ENCODE results near the gene FCRL2.

Gene FCRL2, protein sequence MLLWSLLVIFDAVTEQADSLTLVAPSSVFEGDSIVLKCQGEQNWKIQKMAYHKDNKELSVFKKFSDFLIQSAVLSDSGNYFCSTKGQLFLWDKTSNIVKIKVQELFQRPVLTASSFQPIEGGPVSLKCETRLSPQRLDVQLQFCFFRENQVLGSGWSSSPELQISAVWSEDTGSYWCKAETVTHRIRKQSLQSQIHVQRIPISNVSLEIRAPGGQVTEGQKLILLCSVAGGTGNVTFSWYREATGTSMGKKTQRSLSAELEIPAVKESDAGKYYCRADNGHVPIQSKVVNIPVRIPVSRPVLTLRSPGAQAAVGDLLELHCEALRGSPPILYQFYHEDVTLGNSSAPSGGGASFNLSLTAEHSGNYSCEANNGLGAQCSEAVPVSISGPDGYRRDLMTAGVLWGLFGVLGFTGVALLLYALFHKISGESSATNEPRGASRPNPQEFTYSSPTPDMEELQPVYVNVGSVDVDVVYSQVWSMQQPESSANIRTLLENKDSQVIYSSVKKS

DNA sequence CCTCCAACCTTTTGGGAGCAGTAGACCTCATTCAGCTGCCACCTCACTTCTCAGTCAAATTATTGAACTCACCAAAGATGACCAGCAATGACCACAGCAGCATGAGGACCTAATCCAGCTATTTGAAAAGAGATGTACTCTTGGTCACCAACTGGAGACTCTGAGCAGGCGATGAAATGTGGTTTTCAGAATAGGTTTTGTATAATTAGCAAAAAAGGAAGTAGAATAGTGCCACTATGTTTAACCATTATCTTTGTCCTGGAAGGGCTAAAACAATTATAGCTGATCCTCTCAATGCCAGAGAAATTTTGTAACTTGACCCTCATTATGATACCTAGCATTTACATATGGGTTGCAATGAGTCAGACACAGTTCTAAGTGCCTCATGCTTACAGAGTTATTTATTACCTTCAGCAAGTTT lies at the start of gene FCRL2:
Gene FCRL2, minus strand, starts transcription at position 162 of the 421 bp plus-strand sequence. Its CDS starts 59 bp downstream, at position 103.
- H3K4me3 ChIP-seq (replicated peaks; ENCODE audit: low read depth, low read length): no peak within 1 kb of the TSS
- no peak for DNase-seq (ENCODE audit: extremely low read depth, low read depth)
- TF ChIP-seq, protein P1, sequence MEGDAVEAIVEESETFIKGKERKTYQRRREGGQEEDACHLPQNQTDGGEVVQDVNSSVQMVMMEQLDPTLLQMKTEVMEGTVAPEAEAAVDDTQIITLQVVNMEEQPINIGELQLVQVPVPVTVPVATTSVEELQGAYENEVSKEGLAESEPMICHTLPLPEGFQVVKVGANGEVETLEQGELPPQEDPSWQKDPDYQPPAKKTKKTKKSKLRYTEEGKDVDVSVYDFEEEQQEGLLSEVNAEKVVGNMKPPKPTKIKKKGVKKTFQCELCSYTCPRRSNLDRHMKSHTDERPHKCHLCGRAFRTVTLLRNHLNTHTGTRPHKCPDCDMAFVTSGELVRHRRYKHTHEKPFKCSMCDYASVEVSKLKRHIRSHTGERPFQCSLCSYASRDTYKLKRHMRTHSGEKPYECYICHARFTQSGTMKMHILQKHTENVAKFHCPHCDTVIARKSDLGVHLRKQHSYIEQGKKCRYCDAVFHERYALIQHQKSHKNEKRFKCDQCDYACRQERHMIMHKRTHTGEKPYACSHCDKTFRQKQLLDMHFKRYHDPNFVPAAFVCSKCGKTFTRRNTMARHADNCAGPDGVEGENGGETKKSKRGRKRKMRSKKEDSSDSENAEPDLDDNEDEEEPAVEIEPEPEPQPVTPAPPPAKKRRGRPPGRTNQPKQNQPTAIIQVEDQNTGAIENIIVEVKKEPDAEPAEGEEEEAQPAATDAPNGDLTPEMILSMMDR (IDR thresholded peaks at IDR 0.05; ENCODE audit: low read depth, low read length, missing control alignments): no peak

DNA sequence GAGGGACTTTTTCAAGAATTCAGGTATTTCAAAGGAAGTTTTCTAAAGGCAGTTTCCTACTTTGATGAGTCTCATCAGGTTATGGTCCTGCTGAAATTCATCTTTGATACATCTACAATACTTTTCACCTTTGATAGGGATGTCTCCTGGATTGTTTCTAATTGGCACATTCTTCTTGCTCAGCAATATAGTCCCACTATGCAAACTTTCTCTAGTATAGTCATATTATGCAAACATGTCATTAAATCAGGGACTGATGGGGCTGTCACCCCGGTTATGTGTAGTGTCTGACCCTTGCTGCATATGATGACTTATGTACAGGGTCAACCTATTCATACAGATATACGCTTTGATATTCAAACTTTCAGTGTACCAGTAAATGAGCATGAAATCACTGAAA lies 43.4 kb upstream of the FCRL2 start:
- TF ChIP-seq, protein P1 (IDR thresholded peaks at IDR 0.05; ENCODE audit: low read depth, low read length, missing control alignments): no peak
- DNase-seq (ENCODE audit: extremely low read depth, low read depth): no peak
- H3K4me3 ChIP-seq (replicated peaks; ENCODE audit: low read depth, low read length): no peak overlapping the region

DNA sequence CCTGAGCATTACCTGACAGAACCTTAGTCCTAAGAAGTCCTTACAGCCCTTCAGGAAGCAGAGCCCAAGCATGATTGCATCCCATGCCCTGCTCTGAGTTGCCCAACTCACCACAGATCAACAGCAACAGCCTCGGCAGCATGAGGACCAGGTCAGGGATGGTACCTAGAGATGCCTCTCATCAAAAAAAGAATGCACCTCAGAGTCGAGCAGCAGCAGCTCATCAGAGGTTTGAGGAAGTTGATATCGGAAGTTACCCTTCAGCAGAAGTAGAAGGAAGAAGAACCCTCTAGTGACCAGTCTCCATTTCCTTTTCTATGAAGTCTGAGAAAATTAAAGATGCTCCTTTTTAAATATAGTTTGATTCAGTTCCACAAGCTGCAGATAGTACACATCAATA lies 43.0 kb upstream of the FCRL2 start, which contains the start of gene FCRL1:
Gene FCRL1, minus strand, starts transcription at position 225 of the 400 bp plus-strand sequence. Its CDS starts 83 bp downstream, at position 142.
- DNase-seq (ENCODE audit: extremely low read depth, low read depth): no peak
- H3K4me3 ChIP-seq (replicated peaks; ENCODE audit: low read depth, low read length): no peak within 1 kb of the TSS
- TF ChIP-seq, protein P1 (IDR thresholded peaks at IDR 0.05; ENCODE audit: low read depth, low read length, missing control alignments): no peak

DNA sequence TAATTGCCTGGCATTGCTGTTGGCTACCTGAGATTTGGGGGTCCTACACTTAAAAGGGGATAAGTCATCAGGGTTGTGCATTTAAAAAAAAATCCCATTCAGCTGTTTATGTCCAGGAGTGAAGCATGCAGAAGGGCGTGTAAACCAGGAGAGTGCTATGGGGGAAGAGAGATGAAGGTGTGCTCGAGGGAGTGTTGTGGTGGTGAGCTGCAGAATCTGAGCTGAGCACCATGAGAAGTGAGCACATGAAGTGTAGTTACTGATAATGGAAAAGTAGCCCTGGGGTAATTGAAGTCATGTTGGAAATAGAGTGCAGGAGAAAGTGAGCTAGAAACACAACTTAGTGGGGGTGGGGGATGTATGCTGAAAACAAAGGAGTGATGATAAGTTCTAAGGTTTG lies 42.3 kb upstream of the FCRL2 start:
- DNase-seq (ENCODE audit: extremely low read depth, low read depth): no peak
- TF ChIP-seq, protein P1 (IDR thresholded peaks at IDR 0.05; ENCODE audit: low read depth, low read length, missing control alignments): no peak
- no peak overlapping the region for H3K4me3 ChIP-seq (replicated peaks; ENCODE audit: low read depth, low read length)

DNA sequence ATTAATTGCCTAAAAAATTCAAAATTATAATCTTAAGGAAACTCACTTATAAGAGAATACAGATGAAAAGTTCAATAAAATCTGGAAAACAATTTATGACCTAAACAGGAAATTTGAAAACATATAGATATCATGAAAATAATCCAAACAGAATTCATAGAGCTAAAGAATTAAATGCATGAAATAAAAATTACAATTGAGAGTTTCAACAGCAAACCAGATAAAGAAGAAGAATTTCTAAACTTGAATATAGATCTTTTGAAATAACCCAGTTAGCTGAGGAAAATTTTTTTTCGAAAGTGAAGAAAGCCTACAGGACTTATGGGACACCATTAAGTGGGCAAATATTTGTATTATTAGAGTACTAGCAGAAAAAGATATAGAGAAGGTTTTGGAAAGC lies 36.3 kb upstream of the FCRL2 start:
- H3K4me3 ChIP-seq (replicated peaks; ENCODE audit: low read depth, low read length): no peak overlapping the region
- DNase-seq (ENCODE audit: extremely low read depth, low read depth): no peak
- TF ChIP-seq, protein P1 (IDR thresholded peaks at IDR 0.05; ENCODE audit: low read depth, low read length, missing control alignments): no peak

DNA sequence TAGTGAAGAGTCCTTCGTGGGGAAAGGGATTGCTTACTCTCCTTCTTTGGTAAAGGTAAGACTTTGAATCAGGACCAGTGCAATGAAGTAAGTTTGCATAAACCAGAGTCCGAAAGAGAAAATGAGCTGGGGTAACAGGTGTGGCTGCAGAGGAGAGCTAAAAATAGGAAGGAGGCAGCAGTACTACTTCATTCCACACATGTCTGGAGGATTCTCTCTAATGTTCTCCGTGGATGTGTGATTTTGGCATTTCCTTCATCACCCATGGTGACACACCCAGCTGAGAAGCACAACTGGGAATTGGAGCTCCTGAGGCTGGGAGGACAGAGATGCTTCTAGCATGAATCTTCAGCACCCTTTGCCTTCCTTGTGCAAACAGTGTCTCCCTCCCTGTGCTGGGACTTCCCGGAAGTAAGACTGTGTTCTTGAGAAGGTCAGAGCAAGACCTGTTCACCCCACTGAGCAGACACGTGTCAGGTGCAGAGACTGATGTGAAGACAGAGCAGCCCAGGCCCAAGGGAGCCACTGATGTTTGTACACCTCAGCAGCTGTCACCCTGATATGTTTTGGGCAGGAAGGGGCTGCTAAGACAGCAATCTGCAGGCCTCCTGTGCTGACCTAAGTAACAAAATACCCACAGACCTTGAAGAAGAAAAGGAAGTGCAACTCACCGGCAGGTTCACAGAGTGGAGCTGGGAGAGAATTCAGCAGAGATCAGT lies 29.7 kb upstream of the FCRL2 start:
- DNase-seq (ENCODE audit: extremely low read depth, low read depth): no peak
- TF ChIP-seq, protein P1 (IDR thresholded peaks at IDR 0.05; ENCODE audit: low read depth, low read length, missing control alignments): no peak
- H3K4me3 ChIP-seq (replicated peaks; ENCODE audit: low read depth, low read length): no peak overlapping the region

Data from HFF-Myc (cell line).